ENCODE results near the gene TRAPPC6A. TPM values are rescaled to one million over a fixed set of nuclear protein-coding genes. Genes with fewer than 3 reads are reported as not detected.

The TRAPPC6A gene
- total and polyA plus RNA-seq, 9 of the 15 experiments (the other 6 are each of a cell fraction or from before 2014, with no cell fraction given) = 0.82 to 23.6 (median 11.6) TPM

DNA sequence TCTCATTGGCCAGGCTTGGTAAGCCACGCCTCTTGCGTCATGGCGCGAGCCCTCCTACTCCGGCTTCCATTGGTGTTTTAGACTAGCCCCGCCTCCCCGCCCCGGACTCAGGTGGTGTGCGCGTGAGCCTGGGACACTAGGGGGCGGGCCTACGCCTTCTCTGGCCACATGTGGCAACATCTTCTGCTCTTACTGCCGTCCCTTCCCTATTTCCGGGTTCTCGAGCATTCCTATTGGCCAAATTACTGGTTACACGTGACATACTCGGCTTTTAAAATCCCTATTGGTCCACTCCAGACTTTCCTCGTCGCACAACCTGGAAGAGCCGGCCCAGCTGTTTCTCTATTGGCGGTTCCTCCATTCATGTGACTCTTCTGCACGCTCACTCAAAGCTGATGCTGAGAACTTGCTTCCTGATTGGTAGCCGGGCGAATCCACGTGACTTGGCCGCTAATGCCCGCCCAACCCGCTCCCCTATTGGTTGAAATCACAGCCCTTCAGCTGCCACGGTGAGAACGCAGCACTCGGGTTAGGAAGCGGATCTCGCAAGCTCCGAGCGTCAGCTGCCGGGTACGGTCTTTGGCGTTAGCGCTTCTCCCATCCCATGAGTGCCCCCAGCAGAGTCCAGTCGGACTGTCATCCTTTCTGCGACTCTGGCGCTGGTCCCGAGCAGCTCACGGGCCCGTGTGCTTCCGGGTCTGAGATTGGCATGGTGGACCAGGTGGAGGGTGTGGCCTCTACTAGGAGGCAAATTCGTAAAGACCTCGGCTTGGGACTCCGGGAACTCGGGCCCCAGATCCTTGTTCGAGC lies 430 bp upstream of the TRAPPC6A start, which contains the start of gene BLOC1S3 (continued):
- TF ChIP-seq NFXL1 (CRISPR knock-in tag; IDR thresholded peaks at IDR 0.05) (no peak), E4F1 (CRISPR knock-in tag; IDR thresholded peaks at IDR 0.05; ENCODE audit: borderline replicate concordance) (no peak), TRIM24 (IDR thresholded peaks at IDR 0.05) (no peak), TAF9B (IDR thresholded peaks at IDR 0.05; ENCODE audit: partially characterized antibody) (peak; percentile 8), FOXP1 (CRISPR knock-in tag; IDR thresholded peaks at IDR 0.05) (peak; percentile 35; the same call in 1 of the 2 replicates), ZNF175 (CRISPR knock-in tag; IDR thresholded peaks at IDR 0.05; ENCODE audit: low read depth) (no peak), GABPB1 (CRISPR knock-in tag; IDR thresholded peaks at IDR 0.05) (no peak; the same call in 1 of the 2 replicates), FOS (IDR thresholded peaks at IDR 0.05; ENCODE audit: extremely low read depth, insufficient read length) (peak; percentile 89), ZFP1 (CRISPR knock-in tag; IDR thresholded peaks at IDR 0.05) (no peak), SRSF3 (IDR thresholded peaks at IDR 0.05; ENCODE audit: insufficient read depth, low read length) (no peak), BCOR (IDR thresholded peaks at IDR 0.05) (no peak), CREB3 (tag; conservative IDR thresholded peaks at IDR 0.05; ENCODE audit: low read depth) (no peak), NR4A1 (CRISPR knock-in tag; IDR thresholded peaks at IDR 0.05) (no peak), NR4A1 (tag; IDR thresholded peaks at IDR 0.05) (no peak), ZKSCAN8 (CRISPR knock-in tag; IDR thresholded peaks at IDR 0.05) (no peak), C11orf30 (IDR thresholded peaks at IDR 0.05; ENCODE audit: low read depth) (peak; percentile 86), THRAP3 (IDR thresholded peaks at IDR 0.05; ENCODE audit: borderline replicate concordance) (no peak)
- TF ChIP-seq, protein P1, sequence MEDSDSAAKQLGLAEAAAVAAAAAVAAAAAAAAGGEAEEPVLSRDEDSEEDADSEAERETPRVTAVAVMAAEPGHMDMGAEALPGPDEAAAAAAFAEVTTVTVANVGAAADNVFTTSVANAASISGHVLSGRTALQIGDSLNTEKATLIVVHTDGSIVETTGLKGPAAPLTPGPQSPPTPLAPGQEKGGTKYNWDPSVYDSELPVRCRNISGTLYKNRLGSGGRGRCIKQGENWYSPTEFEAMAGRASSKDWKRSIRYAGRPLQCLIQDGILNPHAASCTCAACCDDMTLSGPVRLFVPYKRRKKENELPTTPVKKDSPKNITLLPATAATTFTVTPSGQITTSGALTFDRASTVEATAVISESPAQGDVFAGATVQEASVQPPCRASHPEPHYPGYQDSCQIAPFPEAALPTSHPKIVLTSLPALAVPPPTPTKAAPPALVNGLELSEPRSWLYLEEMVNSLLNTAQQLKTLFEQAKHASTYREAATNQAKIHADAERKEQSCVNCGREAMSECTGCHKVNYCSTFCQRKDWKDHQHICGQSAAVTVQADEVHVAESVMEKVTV (CRISPR knock-in tag; IDR thresholded peaks at IDR 0.05) = no peak
- TF ChIP-seq, protein P2, sequence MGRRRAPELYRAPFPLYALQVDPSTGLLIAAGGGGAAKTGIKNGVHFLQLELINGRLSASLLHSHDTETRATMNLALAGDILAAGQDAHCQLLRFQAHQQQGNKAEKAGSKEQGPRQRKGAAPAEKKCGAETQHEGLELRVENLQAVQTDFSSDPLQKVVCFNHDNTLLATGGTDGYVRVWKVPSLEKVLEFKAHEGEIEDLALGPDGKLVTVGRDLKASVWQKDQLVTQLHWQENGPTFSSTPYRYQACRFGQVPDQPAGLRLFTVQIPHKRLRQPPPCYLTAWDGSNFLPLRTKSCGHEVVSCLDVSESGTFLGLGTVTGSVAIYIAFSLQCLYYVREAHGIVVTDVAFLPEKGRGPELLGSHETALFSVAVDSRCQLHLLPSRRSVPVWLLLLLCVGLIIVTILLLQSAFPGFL (CRISPR knock-in tag; IDR thresholded peaks at IDR 0.05) = no peak
- TF ChIP-seq, protein P3, sequence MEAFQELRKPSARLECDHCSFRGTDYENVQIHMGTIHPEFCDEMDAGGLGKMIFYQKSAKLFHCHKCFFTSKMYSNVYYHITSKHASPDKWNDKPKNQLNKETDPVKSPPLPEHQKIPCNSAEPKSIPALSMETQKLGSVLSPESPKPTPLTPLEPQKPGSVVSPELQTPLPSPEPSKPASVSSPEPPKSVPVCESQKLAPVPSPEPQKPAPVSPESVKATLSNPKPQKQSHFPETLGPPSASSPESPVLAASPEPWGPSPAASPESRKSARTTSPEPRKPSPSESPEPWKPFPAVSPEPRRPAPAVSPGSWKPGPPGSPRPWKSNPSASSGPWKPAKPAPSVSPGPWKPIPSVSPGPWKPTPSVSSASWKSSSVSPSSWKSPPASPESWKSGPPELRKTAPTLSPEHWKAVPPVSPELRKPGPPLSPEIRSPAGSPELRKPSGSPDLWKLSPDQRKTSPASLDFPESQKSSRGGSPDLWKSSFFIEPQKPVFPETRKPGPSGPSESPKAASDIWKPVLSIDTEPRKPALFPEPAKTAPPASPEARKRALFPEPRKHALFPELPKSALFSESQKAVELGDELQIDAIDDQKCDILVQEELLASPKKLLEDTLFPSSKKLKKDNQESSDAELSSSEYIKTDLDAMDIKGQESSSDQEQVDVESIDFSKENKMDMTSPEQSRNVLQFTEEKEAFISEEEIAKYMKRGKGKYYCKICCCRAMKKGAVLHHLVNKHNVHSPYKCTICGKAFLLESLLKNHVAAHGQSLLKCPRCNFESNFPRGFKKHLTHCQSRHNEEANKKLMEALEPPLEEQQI (IDR thresholded peaks at IDR 0.05) = no peak

Data from K562 (cell line).